Lung microvascular endothelial cell (primary cell): Measurements from ENCODE around the gene SNAI1. TPM values are rescaled to one million over a fixed set of nuclear protein-coding genes. Genes with fewer than 3 reads are reported as not detected.
A peak's percentile ranks its signal among the peaks of the same experiment; 100 is the strongest.
"Not testable (repeated sequence)": the region's sequence is repeated elsewhere in the genome, so short reads cannot be mapped to it uniquely, and the experiment has no call there.

ENCODE experiments used
- DNase-seq, 2 donors: peaks; one replicate each; pipeline versions ENCODE4 v3.0.0 to v3.0.0-alpha.2; 2010; ENCODE audit warnings: low read depth in 2 of 2
- total RNA-seq: library from RNA; depleted of rRNA; stranded (reverse); fragments of >200 nt; gene quantifications from 2 replicates; pipeline ENCODE4 v1.2.1, GENCODE V29; 2014

Gene SNAI1
- total RNA-seq, 1 donor from 2014 or later, result 1.8 TPM

GRCh38 chr20:49961413-49961812 lies 21.4 kb upstream of the SNAI1 start:
- no peak for DNase-seq

GRCh38 chr20:49964964-49965780 lies 17.6 kb upstream of the SNAI1 start:
- DNase-seq, result peak; percentile 30 to 54

GRCh38 chr20:49965781-49966305 lies 16.9 kb upstream of the SNAI1 start:
- no peak for DNase-seq

- no peak for DNase-seq
These were observed 15.9 kb upstream of the SNAI1 start for GRCh38 chr20:49966861-49967260.

- DNase-seq, result no peak
These were observed 13.5 kb upstream of the SNAI1 start for GRCh38 chr20:49969234-49969633.

- DNase-seq, result no peak
These were observed 12.8 kb upstream of the SNAI1 start for GRCh38 chr20:49969946-49970345.

- no peak for DNase-seq
These were observed 12.3 kb upstream of the SNAI1 start for GRCh38 chr20:49970498-49970897.

- no peak for DNase-seq
These were observed 8.8 kb upstream of the SNAI1 start for GRCh38 chr20:49973981-49974380.

GRCh38 chr20:49976542-49976941 lies 6.2 kb upstream of the SNAI1 start:
- peak in 1 of 2 donors; percentile 50 for DNase-seq

- DNase-seq, result not testable (repeated sequence)
These were observed 5.0 kb upstream of the SNAI1 start for GRCh38 chr20:49977740-49978139.

GRCh38 chr20:49978685-49979029 lies 4.1 kb upstream of the SNAI1 start:
- DNase-seq, result no peak

GRCh38 chr20:49979030-49979832 lies 3.5 kb upstream of the SNAI1 start:
- peak; percentile 23 to 64 for DNase-seq

GRCh38 chr20:49980140-49981008 lies 2.4 kb upstream of the SNAI1 start:
- no peak for DNase-seq

GRCh38 chr20:49981218-49982071 lies 1.3 kb upstream of the SNAI1 start:
- DNase-seq, result no peak

- no peak for DNase-seq
These were observed 771 bp upstream of the SNAI1 start for GRCh38 chr20:49982072-49982345.

- peak in 1 of 2 donors; percentile 20 for DNase-seq
These were observed 505 bp downstream of the SNAI1 start for GRCh38 chr20:49983123-49983847.

GRCh38 chr20:49983848-49984408 lies 1.1 kb downstream of the SNAI1 start:
- DNase-seq, result peak; percentile 17 to 37

- DNase-seq, result no peak
These were observed 1.8 kb downstream of the SNAI1 start for GRCh38 chr20:49984426-49985153.

GRCh38 chr20:49985157-49985556 lies 2.4 kb downstream of the SNAI1 start:
- DNase-seq, result peak in 1 of 2 donors; percentile 27
